RWPE2 (cell line): ENCODE results near the gene CCDC188.

Experiments used
- ATAC-seq: fragments of 200-7000 bp; cut with Tn5 transposase; 3 replicates; pipeline ENCODE4 v1.9.1; 2021; ENCODE audit warnings: low read depth
- DNase-seq: peaks from one replicate; pipeline ENCODE4 v3.0.0-alpha.2; 2020; ENCODE audit warnings: low spot score
- H3K27ac ChIP-seq: fragments of 450-650 bp; 2 replicates; pipeline ENCODE4 v1.5.1; 2017; ENCODE audit warnings: mild to moderate bottlenecking; ENCODE audit not compliant: poor library complexity, severe bottlenecking
- H3K27me3 ChIP-seq: fragments of 250-450 bp; sonication (Bioruptor Pico); 2 replicates; pipeline ENCODE4 v1.5.1; 2021; ENCODE audit warnings: mild to moderate bottlenecking, moderate library complexity; ENCODE audit not compliant: insufficient read depth, poor library complexity, severe bottlenecking
- H3K36me3 ChIP-seq: fragments of 250-450 bp; sonication (Bioruptor Pico); 2 replicates; pipeline ENCODE4 v1.5.1; 2020; ENCODE audit warnings: low read depth, mild to moderate bottlenecking, moderate library complexity
- H3K4me1 ChIP-seq: fragments of 250-450 bp; sonication (Bioruptor Pico); 2 replicates; pipeline ENCODE4 v1.5.1; 2021; ENCODE audit warnings: mild to moderate bottlenecking, moderate library complexity; ENCODE audit not compliant: insufficient read depth, poor library complexity, severe bottlenecking
- H3K4me3 ChIP-seq: fragments of 250-450 bp; sonication (Bioruptor Pico); 2 replicates; pipeline ENCODE4 v1.5.1; 2021; ENCODE audit warnings: mild to moderate bottlenecking, moderate library complexity; ENCODE audit not compliant: severe bottlenecking
- H3K9me3 ChIP-seq: fragments of 250-450 bp; sonication (Bioruptor Pico); 2 replicates; pipeline ENCODE4 v1.5.1; 2021; ENCODE audit warnings: mild to moderate bottlenecking, moderate library complexity; ENCODE audit not compliant: severe bottlenecking
- CTCF ChIP-seq: fragments of 450-650 bp; IDR thresholded peaks from one replicate; pipeline ENCODE4 v1.5.1; 2017; ENCODE audit warnings: mild to moderate bottlenecking, moderate library complexity; ENCODE audit not compliant: poor library complexity, severe bottlenecking

CCDC188 gene

GRCh38 chr22:20141186-20142077, 9.4 kb downstream of the CCDC188 start:
- no peaks in the 10 kb centered on the region for H3K27me3 ChIP-seq
- no peak for DNase-seq
- no peaks in the 10 kb centered on the region for H3K9me3 ChIP-seq
- no peaks in the 10 kb centered on the region; the same call in 1 of the 2 replicates for H3K36me3 ChIP-seq
- no peak for TF ChIP-seq CTCF
- no peaks in the 10 kb centered on the region for H3K4me1 ChIP-seq
- H3K4me3 ChIP-seq: no peak overlapping the region
- ATAC-seq: peak; percentile 36; the same call in 2 of the 3 replicates
- peak overlapping the region; percentile 35 for H3K27ac ChIP-seq

- ATAC-seq (no peak), DNase-seq (no peak)
- TF ChIP-seq CTCF: no peak
- Histone ChIP-seq H3K4me3 (no peak overlapping the region), H3K27me3 (no peaks in the 10 kb centered on the region), H3K4me1 (no peaks in the 10 kb centered on the region), H3K36me3 (no peaks in the 10 kb centered on the region; the same call in 1 of the 2 replicates), H3K9me3 (no peaks in the 10 kb centered on the region), H3K27ac (no peak overlapping the region)
These were observed 10.3 kb downstream of the CCDC188 start for GRCh38 chr22:20140521-20140964.

- DNase-seq (no peak), ATAC-seq (no peak)
- Histone ChIP-seq H3K4me1 (no peaks in the 10 kb centered on the region), H3K4me3 (no peak overlapping the region), H3K27ac (no peak overlapping the region), H3K27me3 (no peaks in the 10 kb centered on the region), H3K36me3 (no peaks in the 10 kb centered on the region; the same call in 1 of the 2 replicates), H3K9me3 (no peaks in the 10 kb centered on the region)
- TF ChIP-seq CTCF: no peak
These were observed 10.8 kb downstream of the CCDC188 start for GRCh38 chr22:20140107-20140445.

GRCh38 chr22:20139391-20140106, 11.3 kb downstream of the CCDC188 start:
- Histone ChIP-seq H3K27me3 (no peaks in the 10 kb centered on the region), H3K36me3 (no peaks in the 10 kb centered on the region; the same call in 1 of the 2 replicates), H3K4me3 (no peak overlapping the region), H3K9me3 (no peaks in the 10 kb centered on the region), H3K4me1 (no peaks in the 10 kb centered on the region), H3K27ac (no peak overlapping the region)
- DNase-seq (no peak), ATAC-seq (no peak)
- TF ChIP-seq CTCF: no peak
